CD4-positive, alpha-beta T cell treated with Interleukin-1 beta for 1 hour (primary cell): ENCODE results near the gene NOTCH1.
A peak's percentile ranks its signal among the peaks of the same experiment; 100 is the strongest.
"Not testable (repeated sequence)": the region's sequence is repeated elsewhere in the genome, so short reads cannot be mapped to it uniquely, and the experiment has no call there.

Experiments
- DNase-seq, 2 donors: peaks; one replicate each; pipeline ENCODE4 v3.0.0-alpha.2; 2020 to 2022

Gene NOTCH1

GRCh38 chr9:136578915-136579649 is 33.2 kb upstream of the NOTCH1 start:
- DNase-seq: peak in 1 of 2 donors; percentile 18

GRCh38 chr9:136578626-136578914 is 32.7 kb upstream of the NOTCH1 start:
- DNase-seq: no peak

- no peak for DNase-seq
These were observed 32.2 kb upstream of the NOTCH1 start for GRCh38 chr9:136577941-136578625.

GRCh38 chr9:136576269-136576626 is 30.4 kb upstream of the NOTCH1 start:
- peak in 1 of 2 donors; percentile 32 for DNase-seq

- no peak for DNase-seq
These were observed 29.9 kb upstream of the NOTCH1 start for GRCh38 chr9:136575626-136576268.

GRCh38 chr9:136574606-136575005 is 28.8 kb upstream of the NOTCH1 start:
- DNase-seq: not testable (repeated sequence)

- no peak for DNase-seq
These were observed 27.2 kb upstream of the NOTCH1 start for GRCh38 chr9:136572828-136573625.

- peak; percentile 24 to 26 for DNase-seq
These were observed 26.4 kb upstream of the NOTCH1 start for GRCh38 chr9:136572003-136572827.

- DNase-seq: no peak
These were observed 25.7 kb upstream of the NOTCH1 start for GRCh38 chr9:136571531-136571930.

- DNase-seq: no peak
These were observed 25.1 kb upstream of the NOTCH1 start for GRCh38 chr9:136570916-136571315.

- no peak for DNase-seq
These were observed 24.5 kb upstream of the NOTCH1 start for GRCh38 chr9:136570191-136570845.

- no peak for DNase-seq
These were observed 23.8 kb upstream of the NOTCH1 start for GRCh38 chr9:136569526-136570148.

- DNase-seq: no peak
These were observed 22.6 kb upstream of the NOTCH1 start for GRCh38 chr9:136568288-136569081.

- no peak for DNase-seq
These were observed 21.9 kb upstream of the NOTCH1 start for GRCh38 chr9:136567651-136568287.

- no peak for DNase-seq
These were observed 21.1 kb upstream of the NOTCH1 start for GRCh38 chr9:136566901-136567300.

- no peak for DNase-seq
These were observed 20.7 kb upstream of the NOTCH1 start for GRCh38 chr9:136566553-136566895.

GRCh38 chr9:136565715-136566552 is 20.1 kb upstream of the NOTCH1 start:
- DNase-seq: no peak

- no peak for DNase-seq
These were observed 19.4 kb upstream of the NOTCH1 start for GRCh38 chr9:136565086-136565714.
